AG09309 (cell line): ENCODE data around the gene MBOAT1.

ENCODE experiments used
- DNase-seq: peaks from one replicate; pipeline ENCODE4 v3.0.0-alpha.2; 2010; ENCODE audit warnings: low read depth
- H3K4me3 ChIP-seq: 2 replicates; pipeline ENCODE4 v1.5.1; 2011; ENCODE audit warnings: mild to moderate bottlenecking, low read depth, low read length, moderate library complexity; ENCODE audit not compliant: control insufficient read depth
- TF ChIP-seq, protein P1 (sequence below): IDR thresholded peaks from 2 replicates; pipeline ENCODE4 v1.5.1; 2011; ENCODE audit warnings: mild to moderate bottlenecking, low read depth, low read length, inconsistent platforms; ENCODE audit not compliant: insufficient read depth, control insufficient read depth; ENCODE audit errors: missing control alignments

MBOAT1 gene

DNA sequence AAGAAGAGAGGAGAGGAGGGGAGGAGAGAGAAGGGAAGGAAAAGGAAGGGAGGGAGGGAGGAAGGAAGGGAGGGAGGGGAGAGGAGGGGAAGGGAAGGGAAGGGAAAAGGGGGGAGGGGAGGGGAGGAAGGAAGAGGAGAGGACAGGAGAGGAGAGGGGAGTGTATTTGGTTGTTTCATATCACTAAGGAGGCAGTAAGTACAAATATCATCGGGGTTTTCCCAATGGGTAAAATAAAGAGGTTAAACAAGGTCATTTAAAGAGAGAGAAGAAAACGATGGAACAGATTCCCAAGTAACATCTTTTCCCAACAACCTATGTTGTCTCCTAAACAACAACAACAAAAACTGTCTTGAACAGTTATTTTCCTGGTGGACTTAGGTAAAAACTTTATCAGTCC is 43.6 kb downstream of the MBOAT1 start:
- DNase-seq: no peak
- no peak overlapping the region for H3K4me3 ChIP-seq
- TF ChIP-seq, protein P1, sequence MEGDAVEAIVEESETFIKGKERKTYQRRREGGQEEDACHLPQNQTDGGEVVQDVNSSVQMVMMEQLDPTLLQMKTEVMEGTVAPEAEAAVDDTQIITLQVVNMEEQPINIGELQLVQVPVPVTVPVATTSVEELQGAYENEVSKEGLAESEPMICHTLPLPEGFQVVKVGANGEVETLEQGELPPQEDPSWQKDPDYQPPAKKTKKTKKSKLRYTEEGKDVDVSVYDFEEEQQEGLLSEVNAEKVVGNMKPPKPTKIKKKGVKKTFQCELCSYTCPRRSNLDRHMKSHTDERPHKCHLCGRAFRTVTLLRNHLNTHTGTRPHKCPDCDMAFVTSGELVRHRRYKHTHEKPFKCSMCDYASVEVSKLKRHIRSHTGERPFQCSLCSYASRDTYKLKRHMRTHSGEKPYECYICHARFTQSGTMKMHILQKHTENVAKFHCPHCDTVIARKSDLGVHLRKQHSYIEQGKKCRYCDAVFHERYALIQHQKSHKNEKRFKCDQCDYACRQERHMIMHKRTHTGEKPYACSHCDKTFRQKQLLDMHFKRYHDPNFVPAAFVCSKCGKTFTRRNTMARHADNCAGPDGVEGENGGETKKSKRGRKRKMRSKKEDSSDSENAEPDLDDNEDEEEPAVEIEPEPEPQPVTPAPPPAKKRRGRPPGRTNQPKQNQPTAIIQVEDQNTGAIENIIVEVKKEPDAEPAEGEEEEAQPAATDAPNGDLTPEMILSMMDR: no peak

DNA sequence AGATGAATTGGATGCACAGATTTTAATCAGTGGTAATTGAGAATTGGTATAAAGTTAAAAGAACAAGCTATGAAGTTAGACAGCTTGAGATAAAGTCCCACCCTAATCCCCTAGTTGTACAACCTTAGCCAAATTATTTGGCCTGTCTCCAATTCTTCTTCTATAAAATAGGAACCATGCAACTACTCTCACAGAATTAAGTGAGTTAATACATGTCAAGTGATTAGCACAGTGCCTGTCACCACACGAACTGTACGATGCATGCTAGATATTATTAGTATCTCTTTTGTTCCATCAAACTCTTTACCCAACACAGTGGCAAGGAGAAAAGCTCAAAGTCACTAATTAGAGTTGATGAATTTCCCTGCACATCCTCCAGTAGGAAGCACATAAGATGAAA is 44.7 kb downstream of the MBOAT1 start:
- H3K4me3 ChIP-seq: no peak overlapping the region
- DNase-seq: no peak
- TF ChIP-seq, protein P1: no peak

DNA sequence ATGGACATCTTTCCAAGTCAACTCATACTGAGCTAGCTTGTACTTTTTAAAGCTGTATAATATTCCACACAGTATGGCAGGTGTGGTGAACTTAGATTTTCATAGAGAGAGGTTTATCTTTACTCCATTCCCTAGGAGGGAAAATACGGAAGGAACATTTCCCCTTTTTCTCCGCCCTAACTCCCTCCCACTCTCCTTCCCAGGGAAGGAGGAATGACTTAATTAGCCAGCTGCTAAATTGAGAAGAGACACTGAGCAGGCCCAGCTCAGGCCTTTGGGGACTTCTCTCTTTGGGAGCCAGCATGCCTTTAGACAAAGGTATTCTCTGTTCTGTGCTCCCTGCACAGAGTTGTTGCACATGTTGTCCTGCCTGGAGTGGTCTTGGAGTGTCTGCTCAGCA is 46.1 kb downstream of the MBOAT1 start:
- no peak overlapping the region for H3K4me3 ChIP-seq
- TF ChIP-seq, protein P1: no peak
- no peak for DNase-seq

DNA sequence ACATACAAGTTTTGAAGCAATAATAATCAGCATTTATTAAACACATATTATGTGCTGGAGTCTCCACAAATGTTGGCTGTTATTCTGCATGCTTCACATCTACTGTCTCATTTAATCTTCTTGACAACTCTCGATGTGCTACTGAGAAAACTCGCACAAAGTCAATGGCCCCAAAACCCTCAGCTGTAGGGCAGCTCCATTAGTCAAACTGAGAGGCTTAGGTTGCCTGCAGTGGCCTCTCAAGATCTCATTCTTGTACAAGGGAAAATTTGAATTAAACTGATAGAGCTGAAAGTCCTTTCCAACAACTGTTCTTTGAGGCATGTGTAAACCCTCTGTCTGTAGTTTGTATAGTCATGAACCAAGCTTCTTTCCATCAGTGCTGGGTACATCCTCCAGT is 49.8 kb downstream of the MBOAT1 start:
- DNase-seq: no peak
- H3K4me3 ChIP-seq: no peak overlapping the region
- TF ChIP-seq, protein P1: no peak

DNA sequence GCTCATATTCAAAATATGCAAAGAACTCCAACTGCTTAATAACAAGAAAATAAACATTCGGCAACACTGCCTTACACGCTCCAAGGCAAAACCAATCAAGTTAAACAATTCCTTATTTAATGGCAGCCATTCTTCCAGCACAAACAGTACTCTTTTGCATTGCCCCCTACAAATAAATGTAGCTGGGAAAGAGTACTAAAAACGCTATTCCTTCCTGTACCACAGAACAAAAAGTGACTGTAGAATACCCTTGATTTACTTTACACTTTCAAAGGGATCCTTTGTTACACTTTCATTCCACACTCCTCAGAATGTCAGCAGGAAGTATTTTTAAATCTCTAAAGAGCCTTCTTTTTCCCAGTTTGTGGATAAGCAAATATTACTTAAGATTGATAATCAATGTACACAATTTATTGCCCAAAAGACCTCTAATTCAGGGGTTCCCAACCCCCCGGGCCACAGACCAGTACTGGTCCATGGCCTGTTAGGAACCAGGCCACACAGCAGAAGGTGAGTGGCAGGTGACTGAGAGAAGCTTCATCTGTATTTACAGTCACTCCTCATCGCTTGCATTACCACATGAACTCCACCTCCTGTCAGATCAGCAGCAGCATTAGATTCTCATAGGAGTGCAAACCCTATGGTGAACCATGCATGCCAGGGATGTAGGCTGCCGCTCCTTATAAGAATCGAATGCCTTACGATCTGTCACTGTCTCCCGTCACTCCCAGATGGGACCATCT is 51.6 kb downstream of the MBOAT1 start:
- no peak overlapping the region for H3K4me3 ChIP-seq
- TF ChIP-seq, protein P1: no peak
- no peak for DNase-seq

DNA sequence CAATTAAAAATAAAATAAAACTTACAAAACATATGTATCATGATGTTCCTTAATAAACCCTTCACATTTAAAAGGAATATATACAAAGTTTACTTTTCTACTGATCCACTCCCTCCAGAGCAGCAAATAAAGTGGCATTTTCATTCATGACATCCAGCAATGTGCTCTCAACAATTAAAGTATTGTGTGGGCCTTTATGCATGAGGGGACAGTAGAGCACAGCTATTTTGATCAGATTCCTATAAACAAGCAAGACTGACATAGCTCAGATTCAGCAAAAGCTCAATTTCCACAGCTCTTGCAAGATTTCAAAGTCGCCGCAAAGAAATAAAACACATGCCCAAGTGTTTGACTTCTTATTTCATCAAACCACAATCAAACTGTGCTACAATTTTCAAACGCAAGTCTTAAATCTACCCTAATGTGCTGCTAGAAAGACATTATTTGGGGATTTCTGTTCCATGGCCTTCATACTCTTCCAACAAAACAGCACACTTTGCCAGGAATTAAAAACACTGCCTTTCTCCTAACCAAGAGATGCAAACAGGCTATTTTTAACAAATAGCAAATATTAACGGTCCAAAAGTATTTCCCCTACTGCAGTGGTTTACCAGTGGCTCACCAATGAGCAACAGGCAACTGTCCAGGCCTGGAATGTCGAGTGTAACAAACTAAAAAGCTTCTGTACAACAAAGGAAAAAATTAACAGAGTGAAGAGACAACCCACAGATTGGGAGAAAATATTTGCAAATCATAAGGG is 52.3 kb downstream of the MBOAT1 start:
- H3K4me3 ChIP-seq: no peak overlapping the region
- TF ChIP-seq, protein P1: no peak
- no peak for DNase-seq
